Activated CD4-positive, alpha-beta T cell treated with anti-CD3 and anti-CD28 coated beads, Interleukin-2, Interleukin-6, amounts not matched to agents 100 ng/mL and 50 ng/mL, durations not matched to agents 16 hours and 8 hours (primary cell): ENCODE measurements around the gene TMC7.
"Not testable (repeated sequence)": the region's sequence is repeated elsewhere in the genome, so short reads cannot be mapped to it uniquely, and the experiment has no call there.

Experiments used
- DNase-seq: peaks from one replicate; pipeline ENCODE4 v3.0.0-alpha.2; 2020

Gene TMC7

DNA sequence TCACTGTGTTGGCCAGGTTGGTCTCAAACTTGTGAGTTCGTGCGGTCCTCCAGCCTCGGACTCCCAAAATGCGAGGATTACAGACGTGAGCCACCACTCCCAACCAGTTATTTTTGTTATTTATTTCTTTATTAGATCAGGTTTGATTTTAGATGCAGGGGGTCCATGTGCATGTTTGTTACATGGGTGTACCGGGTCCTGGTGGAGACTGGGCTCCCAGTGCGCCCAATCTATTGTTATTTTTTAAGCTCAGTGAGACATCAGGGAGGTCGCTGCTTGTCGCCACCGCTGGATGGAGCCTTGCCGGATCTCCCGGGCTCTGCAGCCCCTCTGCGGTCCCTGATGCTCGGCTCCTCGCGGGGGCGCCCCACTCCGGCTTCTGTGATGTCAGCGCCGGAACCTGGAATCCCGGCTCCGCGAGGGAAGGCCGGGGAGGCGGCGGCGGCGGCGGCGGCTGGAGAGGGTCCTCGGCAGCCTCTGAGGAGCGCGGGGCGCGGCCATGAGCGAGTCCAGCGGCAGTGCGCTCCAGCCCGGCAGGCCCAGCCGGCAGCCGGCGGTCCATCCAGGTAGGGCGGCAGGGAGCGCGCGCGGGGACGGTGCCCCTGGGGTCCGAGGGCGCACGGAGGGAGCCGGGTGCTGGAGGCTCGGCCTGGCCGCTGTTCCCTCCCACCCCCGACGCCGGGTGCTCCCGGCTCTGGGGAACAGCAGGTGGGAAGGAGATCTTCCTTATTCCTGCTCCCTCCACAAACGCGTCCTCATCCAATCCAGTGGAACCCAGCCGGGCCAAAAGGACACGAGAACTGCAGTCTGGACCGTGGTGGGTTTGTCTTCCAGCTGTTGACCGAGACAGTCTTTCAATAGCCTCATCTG, at the start of gene TMC7:
Gene TMC7 (plus strand): TSS at position 370 of the 870 bp plus-strand sequence. CDS start 130 bp downstream, at position 500.
- peak; percentile 47 for DNase-seq

DNA sequence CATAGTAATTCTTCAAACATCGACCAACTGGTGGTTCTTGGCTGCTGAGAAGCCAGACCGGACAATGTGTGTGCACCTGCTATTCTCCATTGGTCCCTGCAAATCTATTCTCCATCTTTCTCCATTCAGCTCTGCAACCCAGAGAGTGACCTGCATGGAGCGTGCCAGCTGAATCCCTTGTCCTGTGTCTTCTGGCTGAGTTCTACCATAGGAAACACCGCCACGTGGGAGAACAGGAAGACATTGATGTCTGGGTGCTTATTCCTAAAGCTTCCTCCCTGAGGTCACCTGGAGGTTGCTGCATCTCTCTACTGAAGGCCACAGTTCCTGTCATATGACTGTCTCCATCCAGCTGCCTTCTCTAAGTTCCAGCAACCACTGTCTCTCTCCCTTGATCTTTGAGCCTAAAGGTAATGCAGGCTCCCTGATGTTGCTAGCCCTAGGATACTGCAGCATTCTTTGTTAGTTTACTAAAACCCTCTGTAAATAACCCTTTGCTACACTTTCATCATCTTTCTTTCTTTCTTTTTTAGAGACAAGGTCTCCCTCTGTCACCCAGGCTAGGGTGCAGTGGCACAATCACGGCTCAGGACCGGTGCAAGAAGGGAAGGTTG, 46.9 kb upstream of the TMC7 start:
- DNase-seq, result no peak

- no peak for DNase-seq
Measured at GRCh38 chr16:18937390-18937789, 46.3 kb upstream of the TMC7 start.

- no peak for DNase-seq
Measured at GRCh38 chr16:18938986-18939385, 44.7 kb upstream of the TMC7 start.

DNA sequence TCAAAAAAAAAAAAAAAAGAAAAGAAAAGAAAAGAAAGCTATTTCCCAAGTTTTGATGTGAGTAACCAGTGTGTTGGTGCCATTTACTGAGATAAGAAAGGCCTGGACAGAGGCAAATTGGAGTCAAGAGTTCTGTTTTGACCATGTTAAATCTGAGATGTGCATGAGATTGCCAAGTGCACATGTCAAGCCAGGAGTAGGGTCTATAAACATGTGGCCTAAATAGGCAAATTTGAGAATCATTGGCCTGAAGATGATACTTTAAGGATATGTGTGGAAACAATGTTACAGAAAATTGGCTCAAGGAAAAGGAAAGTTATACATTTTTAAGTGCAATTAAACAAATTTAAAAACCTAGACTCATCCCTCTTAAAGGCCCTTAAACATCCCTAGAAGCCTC, 42.3 kb upstream of the TMC7 start:
- DNase-seq, result no peak

DNA sequence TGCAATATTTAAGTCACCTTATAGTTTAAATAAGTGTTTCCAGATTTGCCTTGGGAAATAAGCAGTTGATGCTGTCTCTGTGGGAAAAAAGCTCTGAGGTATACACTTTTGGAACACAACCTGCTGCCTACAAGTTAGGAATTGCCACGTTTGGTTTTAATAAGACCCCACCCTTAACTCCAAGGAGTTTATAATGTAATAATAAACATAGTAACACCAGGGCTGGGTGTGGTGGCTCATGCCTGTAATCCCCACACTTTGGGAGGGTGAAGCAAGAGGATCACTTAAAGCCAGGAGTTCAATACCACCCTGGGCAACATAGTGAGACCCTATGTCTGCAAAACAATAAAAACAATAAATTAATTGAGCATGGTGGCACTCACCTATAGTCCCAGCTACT, 41.7 kb upstream of the TMC7 start:
- DNase-seq, result no peak

DNA sequence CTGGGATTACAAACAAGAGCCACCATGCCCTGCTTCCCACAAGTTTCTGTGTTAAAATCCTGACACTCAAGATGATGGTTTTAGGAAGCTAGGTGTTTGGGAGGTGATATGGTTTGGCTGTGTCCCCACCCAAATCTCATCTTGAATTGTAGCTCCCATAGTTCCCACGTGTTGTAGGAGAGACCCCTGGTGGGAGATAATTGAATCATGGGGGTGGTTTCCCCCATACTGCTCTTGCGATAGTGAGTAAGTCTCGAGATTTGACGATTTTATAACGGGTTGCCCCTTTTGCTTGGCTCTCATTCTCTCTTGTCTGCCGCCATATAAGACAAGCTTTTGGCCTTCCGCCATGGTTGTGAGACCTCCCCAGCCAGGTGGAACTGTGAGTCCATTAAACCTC, 40.3 kb upstream of the TMC7 start:
- DNase-seq, result no peak

GRCh38 chr16:18945233-18945632, 38.5 kb upstream of the TMC7 start:
- no peak for DNase-seq

- DNase-seq, result no peak
Measured at GRCh38 chr16:18948372-18949020, 35.2 kb upstream of the TMC7 start.

- no peak for DNase-seq
Measured at GRCh38 chr16:18950469-18951185, 33.1 kb upstream of the TMC7 start.

DNA sequence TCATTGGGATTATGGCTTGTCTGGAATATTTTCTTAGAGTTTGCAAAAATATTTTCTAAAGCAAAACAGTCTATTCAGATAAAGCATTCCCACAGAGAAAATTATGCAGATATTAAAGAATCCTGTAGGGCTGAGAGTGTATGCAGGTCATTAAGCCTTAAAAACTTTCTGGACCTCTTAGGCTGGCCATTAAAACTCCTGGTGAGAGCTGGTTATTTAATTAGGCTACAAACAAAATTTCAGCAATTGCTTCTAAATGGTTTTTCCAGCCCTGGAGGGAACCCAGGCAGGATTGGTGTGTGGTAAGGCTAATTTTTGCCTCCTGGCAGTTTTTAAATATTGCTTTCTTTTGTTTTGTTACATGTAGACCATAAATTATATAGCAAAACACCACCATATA, 30.2 kb upstream of the TMC7 start:
- no peak for DNase-seq

- DNase-seq, result peak; percentile 45
Measured at GRCh38 chr16:18955874-18956580, 27.7 kb upstream of the TMC7 start.

DNA sequence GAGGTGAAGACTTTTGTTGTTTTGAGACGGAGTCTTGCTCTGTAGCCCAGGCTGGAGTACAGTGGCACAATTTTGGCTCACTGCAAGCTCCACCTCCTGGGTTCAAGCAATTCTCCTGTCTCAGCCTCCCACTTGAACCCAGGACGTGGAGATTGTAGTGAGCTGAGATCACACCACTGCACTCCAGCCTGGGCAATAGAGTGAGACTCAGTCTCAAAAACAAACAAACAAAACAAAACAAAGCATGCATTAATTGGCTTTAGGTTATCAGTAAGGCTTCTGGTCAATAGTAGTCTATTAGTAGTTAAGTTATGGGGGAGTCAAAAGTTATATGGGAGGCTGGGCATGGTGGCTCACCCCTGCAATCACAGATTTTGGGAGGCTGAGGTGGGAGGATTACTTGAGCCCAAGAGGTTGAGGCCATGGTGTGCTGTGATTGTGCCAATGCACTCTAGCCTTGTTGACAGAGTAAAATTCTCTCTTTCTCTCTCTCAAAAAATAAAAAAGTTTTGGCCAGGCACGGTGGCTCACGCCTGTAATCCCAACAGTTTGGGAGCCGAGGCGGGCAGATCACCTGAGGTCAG, 27.0 kb upstream of the TMC7 start:
- not testable (repeated sequence) for DNase-seq

DNA sequence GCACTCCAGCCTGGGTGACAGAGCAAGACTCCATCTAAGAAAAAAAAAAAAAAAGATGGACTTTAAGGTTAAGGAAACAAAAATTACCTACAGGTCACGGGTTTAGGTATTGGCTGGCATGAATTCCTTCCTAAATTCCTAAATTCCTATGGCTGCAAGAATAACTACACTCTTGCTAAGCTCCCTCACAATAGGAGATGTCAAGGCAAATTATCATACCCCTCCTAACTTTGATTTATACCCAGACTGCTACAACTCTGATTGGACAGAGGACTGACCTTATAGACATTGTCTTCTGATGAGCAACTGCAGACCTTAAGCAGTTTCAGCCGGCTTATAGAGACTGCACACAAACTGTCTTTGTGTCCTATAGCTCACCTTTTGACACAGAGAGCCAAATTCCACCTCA, 25.1 kb upstream of the TMC7 start:
- DNase-seq, result no peak

- no peak for DNase-seq
Measured at GRCh38 chr16:18959031-18959505, 24.7 kb upstream of the TMC7 start.

DNA sequence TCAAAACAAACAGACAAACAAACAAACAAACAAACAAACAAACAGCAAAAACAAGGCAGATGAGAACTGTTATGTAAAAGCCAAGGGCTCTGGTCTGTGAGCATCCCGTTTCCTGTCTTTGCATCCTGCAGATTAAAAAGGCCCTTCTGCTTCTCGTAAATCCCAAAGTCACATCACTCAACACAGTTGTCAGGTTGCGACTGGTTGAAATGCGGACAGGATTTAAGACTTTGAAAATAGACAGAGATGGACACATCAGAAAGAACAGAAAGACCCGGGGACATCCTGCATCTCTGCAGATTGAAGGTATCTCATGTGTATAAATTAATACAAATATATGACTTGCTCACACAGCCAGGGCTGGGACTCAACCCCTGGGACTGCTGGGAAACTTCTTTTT, 18.2 kb upstream of the TMC7 start:
- no peak for DNase-seq

- no peak for DNase-seq
Measured at GRCh38 chr16:18966791-18967190, 16.9 kb upstream of the TMC7 start.

GRCh38 chr16:18969050-18969854, 14.5 kb upstream of the TMC7 start:
- peak; percentile 86 for DNase-seq

DNA sequence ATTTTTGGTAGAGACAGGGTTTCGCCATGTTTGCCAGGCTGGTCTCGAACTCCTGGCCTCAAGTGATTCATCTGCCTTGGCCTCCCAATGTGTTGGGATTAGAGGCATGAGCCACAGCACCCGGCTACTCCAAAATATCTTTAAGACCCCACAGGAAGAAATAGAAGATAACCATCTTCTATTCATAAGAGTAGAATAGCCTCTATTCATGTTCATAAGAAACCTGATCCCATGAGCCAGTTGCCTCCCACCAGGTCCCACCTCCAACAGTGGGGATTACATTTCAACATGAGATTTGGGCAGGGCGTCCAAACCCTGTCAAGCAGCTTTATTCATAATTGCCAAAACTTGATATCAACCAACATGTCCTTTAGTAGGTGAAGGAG, 13.9 kb upstream of the TMC7 start:
- no peak for DNase-seq

DNA sequence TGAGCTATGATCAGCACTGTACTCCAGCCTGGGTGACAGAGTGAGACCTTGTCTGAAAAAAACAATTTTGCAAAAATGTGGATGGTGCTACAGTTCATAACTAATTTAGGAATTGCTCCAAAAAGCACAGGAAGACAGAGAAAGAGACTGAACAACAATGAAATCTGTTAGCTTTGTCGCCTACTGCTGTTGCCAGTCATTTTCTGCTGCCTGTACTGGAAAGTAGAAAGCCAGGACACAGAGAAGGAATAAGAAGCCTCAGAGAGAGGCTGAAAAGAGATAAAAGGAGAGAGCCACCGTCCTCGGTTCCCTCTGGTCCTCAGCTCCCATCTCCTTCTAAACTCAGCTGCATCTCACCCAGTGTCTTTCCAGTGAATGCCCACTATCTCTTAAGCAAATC, 8.6 kb upstream of the TMC7 start:
- no peak for DNase-seq

DNA sequence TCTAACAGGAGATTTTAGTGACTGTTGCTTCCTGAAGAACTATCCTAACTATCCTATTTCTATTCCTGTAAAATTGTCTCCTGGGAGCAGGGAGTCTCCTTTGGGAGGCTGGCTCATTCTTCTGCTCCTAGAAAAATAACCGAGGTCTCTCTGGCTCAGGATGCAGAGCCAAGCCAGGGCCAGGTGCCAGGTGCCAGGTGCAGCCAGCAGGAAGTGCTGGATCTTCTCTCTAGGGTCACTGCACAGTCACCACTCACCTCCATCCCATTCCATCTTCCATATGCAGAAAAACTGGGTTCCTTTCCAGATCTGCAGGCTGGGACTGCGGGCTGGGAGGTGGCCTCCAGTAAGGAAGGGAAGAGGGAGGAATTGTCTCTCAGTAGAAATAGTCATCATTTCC, 3.8 kb upstream of the TMC7 start:
- DNase-seq, result no peak
